Neural progenitor cell (in vitro differentiated cells): Measurements from ENCODE around the gene PPARA. TPM values are rescaled to one million over a fixed set of nuclear protein-coding genes. Genes with fewer than 3 reads are reported as not detected.

Experiments
- DNase-seq: peaks from one replicate; pipeline ENCODE4 v3.0.0-alpha.2; 2016; ENCODE audit warnings: low spot score
- H2AFZ ChIP-seq: fragments of 200-600 bp; sonication (generic); replicated peaks from 2 replicates; pipeline ENCODE4 v1.6.1; 2016; ENCODE audit warnings: antibody characterized with exemption
- H3F3A ChIP-seq: fragments of 200-600 bp; sonication (generic); 2 replicates; pipeline ENCODE4 v1.6.1; 2016; ENCODE audit warnings: antibody characterized with exemption, low read depth
- H3K27ac ChIP-seq: fragments of 200-600 bp; sonication (generic); 2 replicates; pipeline ENCODE4 v1.5.1; 2016; ENCODE audit warnings: mild to moderate bottlenecking
- H3K27me3 ChIP-seq: fragments of 200-600 bp; sonication (generic); 2 replicates; pipeline ENCODE4 v1.6.1; 2016; ENCODE audit warnings: mild to moderate bottlenecking, moderate library complexity
- H3K36me3 ChIP-seq: fragments of 200-600 bp; sonication (generic); 2 replicates; pipeline ENCODE4 v1.5.1; 2016
- H3K4me1 ChIP-seq: fragments of 200-600 bp; sonication (generic); 2 replicates; pipeline ENCODE4 v1.6.1; 2016; ENCODE audit warnings: mixed run types
- H3K4me2 ChIP-seq: fragments of 200-600 bp; sonication (generic); 2 replicates; pipeline ENCODE4 v1.6.1; 2016
- H3K4me3 ChIP-seq: fragments of 200-600 bp; sonication (generic); 2 replicates; pipeline ENCODE4 v1.5.1; 2016
- H3K79me2 ChIP-seq: fragments of 200-600 bp; sonication (generic); 2 replicates; pipeline ENCODE4 v1.6.1; 2016; ENCODE audit warnings: low read depth
- H3K9ac ChIP-seq: fragments of 200-600 bp; sonication (generic); 2 replicates; pipeline ENCODE4 v1.6.1; 2016
- H3K9me3 ChIP-seq: fragments of 200-600 bp; sonication (generic); 2 replicates; pipeline ENCODE4 v1.5.1; 2016; ENCODE audit warnings: low read depth
- H4K20me1 ChIP-seq: fragments of 200-600 bp; sonication (generic); 2 replicates; pipeline ENCODE4 v1.6.1; 2016; ENCODE audit warnings: low read depth
- H3K27ac Mint-ChIP-seq: 3 replicates; pipeline ENCODE4 v1.8.0; 2021; ENCODE audit warnings: mixed read lengths
- H3K27me3 Mint-ChIP-seq: 2 replicates; pipeline ENCODE4 v1.8.0; 2022; ENCODE audit warnings: low read depth, mild to moderate bottlenecking, inconsistent platforms, moderate library complexity, mixed read lengths; ENCODE audit not compliant: insufficient read depth
- H3K36me3 Mint-ChIP-seq: 3 replicates; pipeline ENCODE4 v1.8.0; 2021; ENCODE audit warnings: mixed read lengths
- H3K4me1 Mint-ChIP-seq: 3 replicates; pipeline ENCODE4 v1.8.0; 2021; ENCODE audit warnings: mixed read lengths
- H3K4me3 Mint-ChIP-seq: 3 replicates; pipeline ENCODE4 v1.8.0; 2021; ENCODE audit warnings: mild to moderate bottlenecking, moderate library complexity, mixed read lengths
- H3K9me3 Mint-ChIP-seq: 3 replicates; pipeline ENCODE4 v1.8.0; 2020; ENCODE audit warnings: mixed read lengths
- EZH2 ChIP-seq: fragments of 200-600 bp; sonication (generic); IDR thresholded peaks from 2 replicates; pipeline ENCODE4 v1.6.1; 2017; ENCODE audit warnings: antibody characterized with exemption, mild to moderate bottlenecking, moderate library complexity
- EZH2phosphoT487 ChIP-seq: fragments of 200-600 bp; sonication (generic); IDR thresholded peaks from 2 replicates; pipeline ENCODE4 v1.6.1; 2017; ENCODE audit warnings: antibody characterized with exemption
- total RNA-seq: library from RNA; depleted of rRNA; stranded (reverse); fragments of >200 nt; gene quantifications from 2 replicates; pipeline ENCODE4 v1.2.3, GENCODE V29; 2015; ENCODE audit warnings: low replicate concordance
- TF ChIP-seq, protein P1 (sequence below): fragments of 200-600 bp; sonication (generic); IDR thresholded peaks from 2 replicates; pipeline ENCODE4 v1.5.1; 2017; ENCODE audit warnings: antibody characterized with exemption, mild to moderate bottlenecking

The PPARA gene
- 5.2 and 5.4 TPM in 2 replicates for total RNA-seq

DNA sequence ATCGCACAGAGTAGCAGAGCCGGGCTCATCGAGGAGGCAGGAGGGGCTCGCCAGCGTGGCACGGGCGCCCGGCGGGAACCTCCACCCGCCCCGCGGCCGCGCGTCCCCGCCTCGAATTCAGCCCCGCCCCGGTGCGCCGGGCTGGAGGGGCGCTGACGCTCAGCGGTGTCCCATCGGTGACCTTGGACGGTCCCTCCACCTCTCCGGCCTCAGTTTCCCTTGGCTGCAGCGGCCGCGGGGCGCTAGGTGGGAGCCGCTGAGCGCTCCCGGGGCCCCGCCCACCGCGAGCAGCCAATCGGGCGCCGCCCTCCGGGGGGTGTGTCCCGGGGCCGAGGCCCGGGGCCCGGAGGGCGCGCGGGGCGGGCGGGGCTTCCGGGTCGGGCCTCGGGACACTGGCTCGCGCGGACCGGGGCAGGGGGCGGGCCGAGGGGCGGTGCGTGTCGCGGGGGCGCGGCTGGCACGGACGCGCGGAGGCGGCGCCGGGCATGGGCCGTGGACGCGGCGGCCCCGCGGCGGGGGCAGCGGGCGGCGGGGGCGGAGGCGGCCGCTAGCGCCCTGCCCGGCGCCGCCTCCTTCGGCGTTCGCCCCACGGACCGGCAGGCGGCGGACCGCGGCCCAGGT is at the start of gene PPARA:
Gene PPARA (plus strand): TSS at position 493 of the 621 bp plus-strand sequence. CDS start 47,858 bp downstream, outside the sequence.
- Histone ChIP-seq H3K4me3 (peak within 1 kb of the TSS; percentile 92), H3K27ac (no peak within 1 kb of the TSS), H3K36me3 (no peaks in the 10 kb centered on the region), H3K79me2 (no peaks in the 10 kb centered on the region), H3K27me3 (peaks cover 69% of the 10 kb centered on the region), H3K4me1 (peaks cover 9% of the 10 kb centered on the region), H4K20me1 (peaks cover 21% of the 10 kb centered on the region), H3K4me2 (peak within 1 kb of the TSS; percentile 97), H3K9ac (no peak within 1 kb of the TSS), H3K9me3 (no peaks in the 10 kb centered on the region), H3F3A (peaks cover 24% of the 10 kb centered on the region), H2AFZ (peak within 1 kb of the TSS; percentile 96)
- Mint-ChIP-seq H3K4me3 (peak within 1 kb of the TSS; percentile 84), H3K36me3 (peaks cover 2% of the 10 kb centered on the region), H3K27ac (no peak within 1 kb of the TSS), H3K9me3 (no peaks in the 10 kb centered on the region), H3K4me1 (peaks cover 9% of the 10 kb centered on the region), H3K27me3 (peaks cover 47% of the 10 kb centered on the region)
- DNase-seq, result peak; percentile 82
- TF ChIP-seq EZH2 (no peak), EZH2phosphoT487 (no peak)
- TF ChIP-seq, protein P1, sequence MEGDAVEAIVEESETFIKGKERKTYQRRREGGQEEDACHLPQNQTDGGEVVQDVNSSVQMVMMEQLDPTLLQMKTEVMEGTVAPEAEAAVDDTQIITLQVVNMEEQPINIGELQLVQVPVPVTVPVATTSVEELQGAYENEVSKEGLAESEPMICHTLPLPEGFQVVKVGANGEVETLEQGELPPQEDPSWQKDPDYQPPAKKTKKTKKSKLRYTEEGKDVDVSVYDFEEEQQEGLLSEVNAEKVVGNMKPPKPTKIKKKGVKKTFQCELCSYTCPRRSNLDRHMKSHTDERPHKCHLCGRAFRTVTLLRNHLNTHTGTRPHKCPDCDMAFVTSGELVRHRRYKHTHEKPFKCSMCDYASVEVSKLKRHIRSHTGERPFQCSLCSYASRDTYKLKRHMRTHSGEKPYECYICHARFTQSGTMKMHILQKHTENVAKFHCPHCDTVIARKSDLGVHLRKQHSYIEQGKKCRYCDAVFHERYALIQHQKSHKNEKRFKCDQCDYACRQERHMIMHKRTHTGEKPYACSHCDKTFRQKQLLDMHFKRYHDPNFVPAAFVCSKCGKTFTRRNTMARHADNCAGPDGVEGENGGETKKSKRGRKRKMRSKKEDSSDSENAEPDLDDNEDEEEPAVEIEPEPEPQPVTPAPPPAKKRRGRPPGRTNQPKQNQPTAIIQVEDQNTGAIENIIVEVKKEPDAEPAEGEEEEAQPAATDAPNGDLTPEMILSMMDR, result no peak

DNA sequence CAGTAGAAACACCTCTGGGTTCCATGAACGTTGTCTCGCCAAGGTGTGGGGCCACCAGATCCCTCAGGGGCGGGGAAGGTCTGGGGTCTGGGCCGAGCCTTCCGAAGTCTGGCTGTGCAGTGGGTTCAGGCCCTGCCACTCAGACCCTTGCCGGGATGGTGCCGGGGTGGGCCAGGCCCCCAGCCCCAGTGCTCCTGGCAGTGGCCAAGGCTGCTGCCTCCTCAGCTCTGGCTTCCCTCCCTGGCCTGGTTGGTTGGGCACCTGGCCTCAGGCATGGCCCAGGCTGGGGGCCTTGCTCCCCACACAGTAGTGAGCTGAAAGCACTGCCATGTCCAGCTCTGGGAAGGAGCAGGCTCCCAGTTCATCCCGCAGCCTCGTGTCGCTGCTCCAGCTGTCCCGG is 48.2 kb upstream of the PPARA start:
- Histone ChIP-seq H3K36me3 (no peaks in the 10 kb centered on the region), H3K4me1 (peaks cover 4% of the 10 kb centered on the region), H3K4me3 (no peak overlapping the region), H3K9ac (no peak overlapping the region), H3K9me3 (no peaks in the 10 kb centered on the region), H3K79me2 (no peaks in the 10 kb centered on the region), H3K27me3 (no peaks in the 10 kb centered on the region), H3K27ac (no peak overlapping the region), H3K4me2 (no peak overlapping the region), H3F3A (no peaks in the 10 kb centered on the region), H2AFZ (no peak overlapping the region), H4K20me1 (no peaks in the 10 kb centered on the region)
- Mint-ChIP-seq H3K9me3 (no peaks in the 10 kb centered on the region), H3K4me3 (no peak overlapping the region), H3K4me1 (peaks cover 12% of the 10 kb centered on the region), H3K27me3 (peaks cover 14% of the 10 kb centered on the region), H3K27ac (no peak overlapping the region), H3K36me3 (no peaks in the 10 kb centered on the region)
- no peak for DNase-seq
- TF ChIP-seq EZH2phosphoT487 (no peak), EZH2 (no peak)
- TF ChIP-seq, protein P1, result no peak

DNA sequence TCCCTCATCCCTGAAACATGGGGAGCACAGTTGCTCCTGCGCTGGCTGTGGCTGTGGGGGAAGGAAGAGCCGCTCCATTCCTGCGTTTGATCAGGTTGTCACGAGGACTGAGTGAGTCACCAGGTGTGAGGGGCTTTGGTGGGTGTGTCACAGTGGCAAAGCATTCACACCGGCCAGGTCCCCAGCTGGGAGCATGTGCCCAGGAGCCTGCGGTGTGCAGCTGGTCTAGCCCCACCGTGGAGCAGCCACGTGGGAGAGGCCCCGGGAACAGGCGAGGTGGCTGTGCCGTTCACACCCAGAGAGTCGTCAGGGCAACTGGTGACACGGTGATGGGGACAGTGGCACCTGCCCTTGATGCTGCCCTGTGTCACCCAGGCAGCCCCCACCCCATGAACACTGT is 47.6 kb upstream of the PPARA start:
- Histone ChIP-seq H3K27me3 (no peaks in the 10 kb centered on the region), H3F3A (no peaks in the 10 kb centered on the region), H3K9ac (no peak overlapping the region), H3K27ac (no peak overlapping the region), H3K79me2 (no peaks in the 10 kb centered on the region), H3K36me3 (no peaks in the 10 kb centered on the region), H3K4me1 (peaks cover 4% of the 10 kb centered on the region), H4K20me1 (no peaks in the 10 kb centered on the region), H3K4me2 (no peak overlapping the region), H3K9me3 (no peaks in the 10 kb centered on the region), H2AFZ (no peak overlapping the region), H3K4me3 (no peak overlapping the region)
- Mint-ChIP-seq H3K27me3 (peaks cover 12% of the 10 kb centered on the region), H3K4me1 (peaks cover 15% of the 10 kb centered on the region), H3K36me3 (no peaks in the 10 kb centered on the region), H3K27ac (no peak overlapping the region), H3K4me3 (no peak overlapping the region), H3K9me3 (no peaks in the 10 kb centered on the region)
- TF ChIP-seq, protein P1, result no peak
- DNase-seq, result no peak
